Liver (tissue), 3 donors: ENCODE measurements around the gene S100A4.

Experiments used
- EGR1 ChIP-seq, 2 donors: IDR thresholded peaks; 2 replicates each; pipeline ENCODE4 v1.6.1; 2016 to 2018; ENCODE audit warnings: antibody characterized with exemption in 2 of 2, low read depth in 2 of 2
- GABPA ChIP-seq, 2 donors: IDR thresholded peaks in 1 of 2; conservative IDR thresholded peaks in 1 of 2; 2 replicates each; pipeline ENCODE4 v1.6.1; 2016; ENCODE audit warnings: antibody characterized with exemption in 2 of 2, mild to moderate bottlenecking in 1 of 2, moderate library complexity in 1 of 2
- RAD21 ChIP-seq, 2 donors: IDR thresholded peaks; 2 replicates each; pipeline ENCODE4 v1.6.1; 2016; ENCODE audit warnings: antibody characterized with exemption in 2 of 2, mild to moderate bottlenecking in 2 of 2
- REST ChIP-seq: IDR thresholded peaks from 2 replicates; pipeline ENCODE4 v1.6.1; 2016; ENCODE audit warnings: antibody characterized with exemption, mild to moderate bottlenecking
- SP1 ChIP-seq: IDR thresholded peaks from 2 replicates; pipeline ENCODE4 v1.6.1; 2018; ENCODE audit warnings: antibody characterized with exemption, mild to moderate bottlenecking
- TAF1 ChIP-seq: conservative IDR thresholded peaks from 2 replicates; pipeline ENCODE4 v1.6.1; 2016; ENCODE audit warnings: antibody characterized with exemption, mild to moderate bottlenecking
- YY1 ChIP-seq: IDR thresholded peaks from 2 replicates; pipeline ENCODE4 v1.6.1; 2016; ENCODE audit warnings: antibody characterized with exemption, mild to moderate bottlenecking
- TF ChIP-seq, protein P1 (sequence below): fragments of 150-350 bp; IDR thresholded peaks from 2 replicates; pipeline ENCODE4 v1.5.1; 2017; ENCODE audit warnings: improper control_type of control experiment, low read depth, low read length; ENCODE audit not compliant: missing input control
- TF ChIP-seq, protein P2 (sequence below): IDR thresholded peaks from 2 replicates; pipeline ENCODE4 v1.6.1; 2016; ENCODE audit warnings: antibody characterized with exemption
- TF ChIP-seq, protein P3 (sequence below): IDR thresholded peaks from 2 replicates; pipeline ENCODE4 v1.6.1; 2016; ENCODE audit warnings: antibody characterized with exemption
- TF ChIP-seq, protein P4 (sequence below): IDR thresholded peaks from 2 replicates; pipeline ENCODE4 v1.6.1; 2016; ENCODE audit warnings: antibody characterized with exemption
- donor health status: healthy.
- donor health status: healthy.

- TF ChIP-seq, protein P1, sequence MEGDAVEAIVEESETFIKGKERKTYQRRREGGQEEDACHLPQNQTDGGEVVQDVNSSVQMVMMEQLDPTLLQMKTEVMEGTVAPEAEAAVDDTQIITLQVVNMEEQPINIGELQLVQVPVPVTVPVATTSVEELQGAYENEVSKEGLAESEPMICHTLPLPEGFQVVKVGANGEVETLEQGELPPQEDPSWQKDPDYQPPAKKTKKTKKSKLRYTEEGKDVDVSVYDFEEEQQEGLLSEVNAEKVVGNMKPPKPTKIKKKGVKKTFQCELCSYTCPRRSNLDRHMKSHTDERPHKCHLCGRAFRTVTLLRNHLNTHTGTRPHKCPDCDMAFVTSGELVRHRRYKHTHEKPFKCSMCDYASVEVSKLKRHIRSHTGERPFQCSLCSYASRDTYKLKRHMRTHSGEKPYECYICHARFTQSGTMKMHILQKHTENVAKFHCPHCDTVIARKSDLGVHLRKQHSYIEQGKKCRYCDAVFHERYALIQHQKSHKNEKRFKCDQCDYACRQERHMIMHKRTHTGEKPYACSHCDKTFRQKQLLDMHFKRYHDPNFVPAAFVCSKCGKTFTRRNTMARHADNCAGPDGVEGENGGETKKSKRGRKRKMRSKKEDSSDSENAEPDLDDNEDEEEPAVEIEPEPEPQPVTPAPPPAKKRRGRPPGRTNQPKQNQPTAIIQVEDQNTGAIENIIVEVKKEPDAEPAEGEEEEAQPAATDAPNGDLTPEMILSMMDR = no peak
- TF ChIP-seq GABPA (IDR thresholded peaks at IDR 0.05 in 1 of 2, conservative IDR thresholded peaks at IDR 0.05 in 1 of 2) = no peak
- TF ChIP-seq YY1 = no peak
- TF ChIP-seq, protein P2, sequence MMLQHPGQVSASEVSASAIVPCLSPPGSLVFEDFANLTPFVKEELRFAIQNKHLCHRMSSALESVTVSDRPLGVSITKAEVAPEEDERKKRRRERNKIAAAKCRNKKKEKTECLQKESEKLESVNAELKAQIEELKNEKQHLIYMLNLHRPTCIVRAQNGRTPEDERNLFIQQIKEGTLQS = no peak
- TF ChIP-seq EGR1 (IDR thresholded peaks at IDR 0.05; ENCODE audit: low read depth in 2 of 2) = no peak
- TF ChIP-seq, protein P3, sequence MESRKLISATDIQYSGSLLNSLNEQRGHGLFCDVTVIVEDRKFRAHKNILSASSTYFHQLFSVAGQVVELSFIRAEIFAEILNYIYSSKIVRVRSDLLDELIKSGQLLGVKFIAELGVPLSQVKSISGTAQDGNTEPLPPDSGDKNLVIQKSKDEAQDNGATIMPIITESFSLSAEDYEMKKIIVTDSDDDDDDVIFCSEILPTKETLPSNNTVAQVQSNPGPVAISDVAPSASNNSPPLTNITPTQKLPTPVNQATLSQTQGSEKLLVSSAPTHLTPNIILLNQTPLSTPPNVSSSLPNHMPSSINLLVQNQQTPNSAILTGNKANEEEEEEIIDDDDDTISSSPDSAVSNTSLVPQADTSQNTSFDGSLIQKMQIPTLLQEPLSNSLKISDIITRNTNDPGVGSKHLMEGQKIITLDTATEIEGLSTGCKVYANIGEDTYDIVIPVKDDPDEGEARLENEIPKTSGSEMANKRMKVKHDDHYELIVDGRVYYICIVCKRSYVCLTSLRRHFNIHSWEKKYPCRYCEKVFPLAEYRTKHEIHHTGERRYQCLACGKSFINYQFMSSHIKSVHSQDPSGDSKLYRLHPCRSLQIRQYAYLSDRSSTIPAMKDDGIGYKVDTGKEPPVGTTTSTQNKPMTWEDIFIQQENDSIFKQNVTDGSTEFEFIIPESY = no peak
- TF ChIP-seq TAF1 = no peak
- no peak for TF ChIP-seq REST
- TF ChIP-seq, protein P4, sequence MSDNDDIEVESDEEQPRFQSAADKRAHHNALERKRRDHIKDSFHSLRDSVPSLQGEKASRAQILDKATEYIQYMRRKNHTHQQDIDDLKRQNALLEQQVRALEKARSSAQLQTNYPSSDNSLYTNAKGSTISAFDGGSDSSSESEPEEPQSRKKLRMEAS = no peak
- TF ChIP-seq RAD21 (IDR thresholded peaks at IDR 0.05) = no peak
- TF ChIP-seq SP1 = no peak
Measured at GRCh38 chr1:153515504-153516394, 29.9 kb downstream of the S100A4 start.
